GM19328 (cell line): Measurements from ENCODE around the gene BLVRB.
"Not testable (repeated sequence)": the region's sequence is repeated elsewhere in the genome, so short reads cannot be mapped to it uniquely, and the experiment has no call there.

Experiments used
- ATAC-seq: cut with Tn5 transposase; IDR thresholded peaks from one replicate; pipeline ENCODE4 v1.9.1; 2021; ENCODE audit warnings: mild to moderate bottlenecking, moderate library complexity; ENCODE audit not compliant: unreplicated experiment

BLVRB gene

GRCh38 chr19:40492274-40492673 lies 26.7 kb upstream of the BLVRB start:
- no peak for ATAC-seq

- ATAC-seq, result no peak
These were observed 24.3 kb upstream of the BLVRB start for GRCh38 chr19:40489882-40490230.

GRCh38 chr19:40486017-40486416 lies 20.5 kb upstream of the BLVRB start:
- no peak for ATAC-seq

- not testable (repeated sequence) for ATAC-seq
These were observed 10.5 kb upstream of the BLVRB start for GRCh38 chr19:40475878-40476644.

GRCh38 chr19:40474737-40475136 lies 9.2 kb upstream of the BLVRB start:
- no peak for ATAC-seq

GRCh38 chr19:40472516-40472915 lies 7.0 kb upstream of the BLVRB start:
- ATAC-seq, result no peak

GRCh38 chr19:40471111-40471510 lies 5.6 kb upstream of the BLVRB start:
- no peak for ATAC-seq

- no peak for ATAC-seq
These were observed 3.5 kb upstream of the BLVRB start for GRCh38 chr19:40469011-40469410.

GRCh38 chr19:40466985-40467734 lies 1.6 kb upstream of the BLVRB start, which contains the start of gene SPTBN4:
Gene SPTBN4, plus strand, starts transcription at chr19:40467001. Its CDS starts 5,621 bp downstream, at chr19:40472622.
- no peak for ATAC-seq

- ATAC-seq, result no peak
These were observed 857 bp upstream of the BLVRB start for GRCh38 chr19:40466219-40466984.

- no peak for ATAC-seq
These were observed 454 bp downstream of the BLVRB start for GRCh38 chr19:40465025-40465556.

- ATAC-seq, result no peak
These were observed 1.2 kb downstream of the BLVRB start for GRCh38 chr19:40464059-40465024.

- not testable (repeated sequence) for ATAC-seq
These were observed 1.9 kb downstream of the BLVRB start for GRCh38 chr19:40463587-40464037.

- ATAC-seq, result no peak
These were observed 3.8 kb downstream of the BLVRB start for GRCh38 chr19:40461669-40462221.

- no peak for ATAC-seq
These were observed 5.4 kb downstream of the BLVRB start for GRCh38 chr19:40460185-40460584.

GRCh38 chr19:40458597-40458974 lies 7.0 kb downstream of the BLVRB start:
- ATAC-seq, result no peak

GRCh38 chr19:40457953-40458596 lies 7.5 kb downstream of the BLVRB start:
- no peak for ATAC-seq

GRCh38 chr19:40457048-40457447 lies 8.5 kb downstream of the BLVRB start:
- no peak for ATAC-seq

GRCh38 chr19:40453943-40454342 lies 11.6 kb downstream of the BLVRB start:
- ATAC-seq, result not testable (repeated sequence)
